HG03520 (cell line): Measurements from ENCODE around the gene ST3GAL3.

Experiments
- ATAC-seq: cut with Tn5 transposase; IDR thresholded peaks from one replicate; pipeline ENCODE4 v1.9.1; 2021; ENCODE audit warnings: mild to moderate bottlenecking, moderate library complexity; ENCODE audit not compliant: unreplicated experiment

ST3GAL3 gene

DNA sequence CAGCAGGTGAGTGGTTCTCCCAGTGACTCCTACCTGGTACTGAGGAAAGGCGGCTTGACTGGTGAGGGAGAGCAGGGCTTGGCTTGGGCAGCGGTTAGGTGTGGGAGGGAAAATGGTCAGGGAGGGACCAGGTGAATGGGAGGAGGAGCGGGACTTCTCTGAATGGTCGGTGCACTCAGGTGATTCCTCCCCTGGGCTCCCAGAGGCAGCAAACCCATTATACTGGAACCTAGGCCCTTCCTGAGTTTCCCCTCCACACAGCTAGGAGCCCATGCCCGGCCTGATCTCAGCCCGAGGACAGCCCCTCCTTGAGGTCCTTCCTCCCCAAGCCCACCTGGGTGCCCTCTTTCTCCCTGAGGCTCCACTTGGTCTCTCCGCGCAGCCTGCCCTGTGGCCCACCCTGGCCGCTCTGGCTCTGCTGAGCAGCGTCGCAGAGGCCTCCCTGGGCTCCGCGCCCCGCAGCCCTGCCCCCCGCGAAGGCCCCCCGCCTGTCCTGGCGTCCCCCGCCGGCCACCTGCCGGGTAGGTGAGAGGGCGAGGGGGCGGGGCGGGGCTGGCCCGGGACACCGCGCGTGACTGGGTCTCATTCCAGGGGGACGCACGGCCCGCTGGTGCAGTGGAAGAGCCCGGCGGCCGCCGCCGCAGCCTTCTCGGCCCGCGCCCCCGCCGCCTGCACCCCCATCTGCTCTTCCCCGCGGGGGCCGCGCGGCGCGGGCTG lies 228.5 kb downstream of the ST3GAL3 start:
- ATAC-seq: no peak

DNA sequence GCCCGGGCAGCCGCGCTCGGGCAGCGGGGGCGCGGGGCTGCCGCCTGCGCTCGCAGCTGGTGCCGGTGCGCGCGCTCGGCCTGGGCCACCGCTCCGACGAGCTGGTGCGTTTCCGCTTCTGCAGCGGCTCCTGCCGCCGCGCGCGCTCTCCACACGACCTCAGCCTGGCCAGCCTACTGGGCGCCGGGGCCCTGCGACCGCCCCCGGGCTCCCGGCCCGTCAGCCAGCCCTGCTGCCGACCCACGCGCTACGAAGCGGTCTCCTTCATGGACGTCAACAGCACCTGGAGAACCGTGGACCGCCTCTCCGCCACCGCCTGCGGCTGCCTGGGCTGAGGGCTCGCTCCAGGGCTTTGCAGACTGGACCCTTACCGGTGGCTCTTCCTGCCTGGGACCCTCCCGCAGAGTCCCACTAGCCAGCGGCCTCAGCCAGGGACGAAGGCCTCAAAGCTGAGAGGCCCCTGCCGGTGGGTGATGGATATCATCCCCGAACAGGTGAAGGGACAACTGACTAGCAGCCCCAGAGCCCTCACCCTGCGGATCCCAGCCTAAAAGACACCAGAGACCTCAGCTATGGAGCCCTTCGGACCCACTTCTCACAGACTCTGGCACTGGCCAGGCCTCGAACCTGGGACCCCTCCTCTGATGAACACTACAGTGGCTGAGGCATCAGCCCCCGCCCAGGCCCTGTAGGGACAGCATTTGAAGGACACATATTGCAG lies 229.3 kb downstream of the ST3GAL3 start:
- ATAC-seq: no peak

DNA sequence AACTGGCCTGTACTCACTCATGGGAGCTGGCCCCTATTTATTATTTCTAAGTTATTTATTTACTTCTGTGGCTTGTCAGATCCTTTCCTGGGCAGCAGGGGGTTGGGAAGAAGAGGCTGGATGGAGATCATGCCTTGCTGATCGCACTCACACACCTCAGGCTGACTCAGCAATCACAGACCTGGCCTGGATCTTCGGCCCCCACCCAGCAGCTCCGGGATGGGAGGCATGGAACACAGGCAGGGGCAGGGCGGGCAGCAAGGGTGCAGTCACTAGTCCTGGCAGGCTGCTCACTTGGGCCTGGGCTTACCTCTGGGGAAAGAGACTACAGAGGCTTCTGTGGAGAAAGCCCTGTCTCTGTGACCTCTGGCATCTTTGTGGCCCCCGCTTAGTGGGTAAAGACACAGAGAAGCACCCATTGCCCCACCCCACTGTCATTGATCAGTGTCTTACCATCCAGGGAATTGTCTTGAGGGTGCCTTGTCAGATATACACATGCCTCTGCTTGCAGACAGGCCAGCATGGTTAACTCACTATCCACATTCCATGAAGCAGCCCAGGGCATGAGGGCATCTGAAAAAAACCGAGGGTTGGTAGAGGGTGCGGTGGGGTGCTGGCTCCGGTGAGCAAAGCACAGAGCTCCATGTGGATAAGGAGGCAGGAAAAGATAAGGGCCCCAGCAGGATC lies 230.0 kb downstream of the ST3GAL3 start:
- no peak for ATAC-seq

DNA sequence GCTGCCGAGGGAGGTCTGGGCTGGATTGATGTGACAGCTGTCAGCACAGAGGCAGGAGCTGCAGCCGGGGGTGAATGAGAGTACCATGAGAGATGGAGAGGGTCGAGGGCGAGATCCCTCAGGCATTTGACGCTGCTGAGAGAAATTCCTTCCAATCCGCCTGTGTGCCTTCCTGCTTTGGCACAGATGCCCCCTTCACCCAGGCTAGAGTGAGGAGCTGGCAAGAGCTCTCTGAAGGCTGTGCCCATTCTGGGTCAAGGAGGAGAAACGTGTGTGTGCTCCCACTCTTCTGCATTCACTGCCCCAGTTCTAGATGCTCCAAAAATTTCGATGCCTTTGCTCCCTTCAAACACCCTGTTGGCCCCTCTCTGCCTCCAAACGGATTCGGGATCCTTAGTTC lies 231.0 kb downstream of the ST3GAL3 start:
- ATAC-seq: no peak

DNA sequence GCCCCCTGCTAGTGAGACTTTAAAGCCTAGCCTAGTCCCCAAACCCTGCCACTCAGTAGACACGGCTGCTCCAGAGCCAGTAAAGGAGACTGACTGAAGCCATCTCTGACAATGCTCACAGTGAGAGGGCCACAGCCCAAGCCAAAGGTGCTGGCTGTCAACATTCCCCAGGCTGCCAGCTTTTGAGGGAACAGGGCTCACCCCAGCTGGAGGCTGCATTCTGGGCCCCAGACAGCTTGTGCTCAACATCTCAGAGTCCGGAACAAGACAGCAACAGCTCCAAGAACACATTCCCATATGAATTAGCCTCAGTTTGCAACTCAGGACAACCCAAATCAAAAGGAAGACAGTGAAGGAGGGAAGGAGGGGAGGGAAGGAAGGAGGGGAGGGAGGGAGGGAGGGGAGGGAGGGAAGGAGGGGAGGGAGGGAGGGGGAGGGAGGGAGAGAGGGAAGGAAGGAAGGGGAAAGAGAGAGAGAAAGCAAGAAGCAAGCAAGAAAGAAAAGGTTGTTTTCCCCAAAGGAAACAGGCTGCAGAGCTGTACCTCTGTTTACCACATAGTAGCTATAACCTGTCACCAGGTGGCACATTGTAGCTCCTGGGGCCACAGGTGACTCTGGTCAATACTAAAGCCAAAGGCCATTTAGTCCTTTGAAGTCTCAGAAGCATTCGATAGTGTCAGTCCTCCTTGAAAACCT lies 231.7 kb downstream of the ST3GAL3 start:
- ATAC-seq: no peak

DNA sequence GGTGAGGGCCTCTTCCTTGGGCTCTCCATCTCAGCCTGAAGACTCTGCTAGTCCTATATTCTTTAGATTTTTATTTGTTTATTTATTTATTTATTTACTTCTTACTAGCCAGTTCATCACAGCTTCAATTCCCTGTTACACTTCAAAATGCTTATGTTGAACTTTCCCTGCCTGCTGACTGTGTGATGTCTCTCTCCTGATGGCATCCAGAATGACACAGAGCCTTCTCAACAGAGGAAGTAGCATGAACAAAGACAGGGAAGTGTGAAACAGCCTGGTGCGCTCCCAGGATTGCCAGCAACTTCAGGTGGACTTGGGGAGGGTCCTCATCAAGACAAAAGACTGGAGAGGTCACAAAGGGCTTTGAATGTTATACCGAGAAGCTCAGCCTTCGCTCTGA lies 235.1 kb downstream of the ST3GAL3 start:
- ATAC-seq: no peak

DNA sequence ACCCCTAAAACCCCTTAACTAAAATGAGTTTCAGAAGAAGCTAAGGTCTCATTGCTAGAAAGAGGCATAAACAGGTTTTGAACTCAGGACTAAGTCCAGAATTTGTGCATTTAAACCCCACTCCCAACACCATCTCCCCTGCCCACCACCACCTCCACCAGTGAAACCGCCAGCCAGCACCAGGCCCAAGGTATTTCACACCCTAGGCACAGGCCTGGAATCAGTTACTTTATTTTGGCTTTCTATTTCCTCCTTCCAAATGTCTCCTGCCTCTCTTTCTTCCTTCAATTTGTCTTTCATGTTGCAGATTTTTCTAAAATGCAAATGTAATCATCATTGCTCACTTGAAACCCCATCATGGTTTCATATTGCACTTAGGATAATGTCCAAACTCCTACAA lies 237.5 kb downstream of the ST3GAL3 start:
- no peak for ATAC-seq

DNA sequence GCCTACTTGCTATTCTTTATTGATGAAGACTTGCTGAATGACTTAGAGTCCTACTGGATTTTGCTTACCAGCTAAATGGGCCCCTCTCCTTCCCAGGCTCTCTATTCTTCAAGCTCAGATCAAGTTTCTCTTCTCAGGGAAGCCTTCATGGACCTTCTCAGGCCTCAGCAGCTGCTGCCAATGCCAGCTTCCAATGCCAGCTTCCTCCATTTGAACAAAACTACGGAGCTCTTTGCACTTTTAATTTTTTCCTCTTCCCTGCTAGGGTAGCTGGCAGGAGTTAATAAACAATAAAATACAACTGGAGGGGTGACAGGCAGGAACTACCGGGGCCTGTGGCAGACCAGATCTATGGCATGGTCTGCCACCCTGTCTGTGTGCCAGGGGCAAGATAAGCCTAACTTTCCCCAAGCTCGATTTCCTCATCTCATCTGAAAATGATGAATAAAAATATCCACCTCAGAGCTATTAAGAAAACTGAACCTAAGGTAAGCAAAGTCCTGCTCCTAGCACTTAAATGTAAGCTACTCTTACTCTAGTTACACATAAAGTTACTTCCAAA lies 238.4 kb downstream of the ST3GAL3 start:
- ATAC-seq: no peak

DNA sequence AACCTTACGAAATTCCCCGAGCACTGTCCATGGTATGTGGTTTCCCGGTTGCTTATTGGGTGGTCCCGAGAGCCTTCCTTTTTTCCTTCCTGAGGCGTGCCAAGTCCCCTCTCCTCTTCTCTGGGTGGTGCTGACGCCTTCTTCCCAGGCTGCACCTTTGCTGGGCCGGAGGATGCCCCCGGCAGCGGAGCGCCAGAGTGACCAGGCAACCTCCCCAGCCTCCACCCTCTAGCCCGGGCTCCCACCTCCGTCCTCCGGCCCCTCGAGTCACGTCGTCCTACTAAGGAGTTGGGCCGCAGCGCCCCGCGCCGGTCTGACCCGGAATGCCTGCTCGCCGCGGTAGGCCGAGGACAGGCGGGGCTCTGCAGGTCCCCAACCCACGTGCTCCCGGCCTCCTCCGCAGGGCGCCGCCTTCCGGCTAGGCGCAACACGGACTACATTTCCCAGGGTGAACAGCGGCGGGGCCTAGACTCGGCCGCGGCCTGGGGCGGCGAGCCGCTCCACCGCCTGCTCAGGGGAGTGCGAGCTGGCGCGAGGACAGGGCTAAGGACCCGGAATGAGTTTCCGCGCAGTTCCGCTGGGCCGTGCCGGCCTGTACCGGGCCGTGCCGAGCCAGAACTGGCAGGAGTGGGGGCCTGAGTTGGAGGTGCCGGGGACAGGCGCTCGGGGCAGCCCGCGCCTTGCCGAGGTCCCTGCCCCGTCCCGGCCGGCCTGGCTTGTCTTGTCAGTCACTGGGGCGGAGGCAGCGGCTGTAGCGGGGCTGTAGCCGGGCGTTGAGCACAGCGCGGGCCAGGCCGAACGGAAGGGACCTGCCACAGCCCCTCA lies 239.1 kb downstream of the ST3GAL3 start, which contains the start of gene IPO13:
Gene IPO13, plus strand, starts transcription at position 715 of the 825 bp plus-strand sequence. CDS start 651 bp downstream, outside the sequence.
- peak; percentile 85 for ATAC-seq

DNA sequence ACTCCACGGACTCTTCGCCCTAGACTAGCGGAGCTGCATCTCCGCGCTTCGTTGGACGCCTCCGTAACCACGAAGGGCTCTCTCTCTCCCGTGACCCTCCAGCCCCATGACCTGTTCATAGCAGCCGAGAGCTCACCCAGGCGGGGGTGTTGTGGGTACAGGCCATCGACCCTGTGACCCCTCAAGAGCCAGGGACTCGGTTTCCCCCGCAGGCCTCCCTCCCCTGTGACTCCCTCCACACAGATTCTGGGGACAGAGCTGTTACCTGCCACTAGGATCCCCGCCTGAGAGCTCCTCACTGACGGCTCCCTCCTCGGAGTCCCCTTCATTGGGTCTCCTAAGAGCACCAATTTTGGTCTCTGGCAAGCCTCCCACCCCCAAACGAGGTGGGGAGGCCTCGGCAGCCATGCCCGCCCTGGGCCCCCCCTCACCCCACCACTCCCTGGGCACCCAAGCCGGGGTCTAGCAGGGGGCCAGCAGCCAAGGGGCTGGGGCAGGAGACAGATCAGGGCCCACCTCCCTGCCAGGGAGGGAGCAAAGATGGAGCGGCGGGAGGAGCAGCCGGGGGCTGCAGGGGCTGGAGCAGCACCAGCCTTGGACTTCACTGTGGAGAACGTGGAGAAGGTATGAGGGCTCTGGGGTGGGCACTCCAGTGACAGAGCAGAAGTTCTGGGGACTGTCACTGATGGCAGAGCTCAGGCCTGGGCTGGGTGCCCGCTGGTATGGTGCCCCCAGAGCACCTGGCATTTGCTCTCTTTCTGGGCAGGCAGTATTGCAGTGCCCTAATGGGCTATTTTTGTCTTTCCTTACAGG lies 239.9 kb downstream of the ST3GAL3 start:
- peak; percentile 12 for ATAC-seq

DNA sequence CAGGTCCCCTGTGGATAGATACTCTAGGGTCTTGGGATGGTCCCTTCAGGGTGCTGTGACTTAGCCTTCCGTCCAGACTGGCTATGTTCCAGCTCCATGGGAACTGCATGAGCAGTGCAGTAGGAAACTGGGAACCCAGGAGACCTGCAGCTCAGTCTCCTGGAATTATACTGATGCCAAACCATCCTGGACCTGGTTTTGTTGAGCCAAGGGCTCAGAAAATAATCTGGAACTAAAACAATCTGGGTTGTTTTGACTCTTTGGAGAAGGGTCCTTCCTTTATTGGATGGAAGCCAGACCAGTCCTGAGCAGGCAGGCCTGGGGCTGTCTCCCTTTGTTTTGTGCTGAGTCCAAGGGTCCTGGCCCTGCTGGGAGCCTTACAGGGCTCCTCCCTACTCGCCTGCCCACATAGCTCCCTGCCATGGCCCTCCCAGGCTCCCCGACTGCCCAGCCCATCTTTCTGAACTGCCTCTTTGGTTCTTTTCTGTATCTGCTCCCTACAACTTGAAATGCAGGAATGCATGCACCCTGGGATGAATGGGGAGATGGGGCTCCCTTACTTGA lies 240.6 kb downstream of the ST3GAL3 start:
- no peak for ATAC-seq

DNA sequence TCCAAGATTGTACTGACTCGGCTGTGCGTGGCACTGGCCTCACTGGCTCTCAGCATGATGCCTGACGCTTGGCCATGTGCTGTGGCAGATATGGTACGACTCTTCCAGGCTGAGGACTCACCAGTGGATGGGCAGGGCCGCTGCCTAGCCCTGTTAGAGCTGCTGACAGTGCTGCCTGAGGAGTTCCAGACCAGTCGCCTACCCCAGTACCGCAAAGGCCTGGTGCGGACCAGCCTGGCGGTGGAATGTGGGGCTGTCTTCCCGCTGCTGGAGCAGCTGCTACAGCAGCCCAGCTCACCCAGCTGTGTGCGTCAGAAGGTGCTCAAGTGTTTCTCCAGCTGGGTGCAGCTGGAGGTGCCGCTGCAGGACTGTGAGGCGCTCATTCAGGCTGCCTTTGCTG lies 242.3 kb downstream of the ST3GAL3 start:
- ATAC-seq: no peak

DNA sequence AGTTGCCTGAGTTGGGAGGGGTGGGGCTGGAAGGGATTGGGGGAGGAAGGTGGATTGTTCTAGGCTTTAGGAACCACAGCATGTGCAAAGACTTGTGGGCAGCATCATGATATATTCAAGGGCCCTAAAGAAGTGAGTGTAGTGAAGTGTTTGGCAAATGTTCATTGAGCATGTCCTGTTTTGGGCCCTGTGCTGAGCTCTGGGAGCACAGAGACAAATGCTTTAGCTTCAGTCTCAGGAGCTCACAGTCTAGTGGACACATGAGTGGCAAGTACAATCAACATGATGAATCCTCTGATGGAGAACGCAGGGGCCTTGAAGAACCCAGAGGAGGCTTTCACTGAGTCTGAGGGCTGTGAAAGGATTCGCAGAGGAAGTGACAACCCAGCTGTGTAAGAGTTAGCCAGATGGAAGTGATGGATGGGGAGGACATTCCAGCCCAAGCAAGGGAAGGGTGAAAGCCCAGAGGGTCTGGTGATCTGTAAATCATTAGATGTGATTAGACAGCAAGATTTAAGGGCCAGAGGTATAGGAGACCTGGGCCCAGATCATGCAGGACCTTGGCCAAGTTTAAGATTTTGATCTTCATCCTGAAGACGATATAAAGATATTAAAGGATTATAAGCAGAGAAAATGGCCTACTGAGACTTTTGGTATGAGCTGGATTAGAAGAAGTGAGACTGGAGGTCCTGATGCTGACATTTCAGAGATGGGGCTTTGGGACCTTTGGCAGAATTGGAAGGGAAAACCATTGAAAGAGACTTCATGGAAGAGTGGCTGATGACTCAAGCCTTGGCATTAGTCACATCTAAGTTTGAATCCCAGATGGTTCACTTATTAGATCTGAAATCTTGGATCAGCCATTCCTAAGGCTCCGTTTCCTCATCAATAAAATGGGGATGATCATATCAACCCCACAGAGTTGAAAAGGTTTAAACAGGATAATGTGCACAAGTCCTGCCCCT lies 244.0 kb downstream of the ST3GAL3 start:
- ATAC-seq: no peak

DNA sequence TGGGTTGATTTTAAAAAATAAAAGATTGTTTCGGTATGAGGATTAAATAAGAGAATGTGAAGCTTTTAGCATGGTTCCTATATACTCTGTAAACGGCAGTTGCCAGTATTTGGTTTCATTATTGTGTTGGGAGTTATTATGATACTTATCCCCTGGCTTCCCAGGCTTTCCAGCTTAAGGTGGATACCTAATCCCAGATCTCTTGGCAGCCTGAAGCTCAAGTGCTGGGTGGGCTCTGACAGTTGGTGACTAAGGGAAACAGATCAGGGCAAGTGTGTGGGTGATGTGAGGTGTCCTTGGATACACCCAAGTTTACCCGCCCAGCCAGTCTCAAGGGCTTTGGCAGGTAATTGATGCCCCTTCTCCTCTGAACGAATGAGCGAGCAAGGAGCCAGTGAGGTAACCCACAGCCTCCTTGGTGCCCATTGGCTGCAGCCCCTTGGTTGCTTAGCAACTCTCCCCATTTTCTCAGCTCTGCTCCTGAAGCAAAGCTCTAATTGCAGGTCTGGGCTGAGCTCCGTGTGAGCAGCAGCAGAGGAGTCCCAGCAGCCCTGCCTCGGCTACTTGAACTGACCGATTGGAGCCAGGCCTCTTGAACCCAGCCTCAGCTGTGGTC lies 245.5 kb downstream of the ST3GAL3 start:
- no peak for ATAC-seq

DNA sequence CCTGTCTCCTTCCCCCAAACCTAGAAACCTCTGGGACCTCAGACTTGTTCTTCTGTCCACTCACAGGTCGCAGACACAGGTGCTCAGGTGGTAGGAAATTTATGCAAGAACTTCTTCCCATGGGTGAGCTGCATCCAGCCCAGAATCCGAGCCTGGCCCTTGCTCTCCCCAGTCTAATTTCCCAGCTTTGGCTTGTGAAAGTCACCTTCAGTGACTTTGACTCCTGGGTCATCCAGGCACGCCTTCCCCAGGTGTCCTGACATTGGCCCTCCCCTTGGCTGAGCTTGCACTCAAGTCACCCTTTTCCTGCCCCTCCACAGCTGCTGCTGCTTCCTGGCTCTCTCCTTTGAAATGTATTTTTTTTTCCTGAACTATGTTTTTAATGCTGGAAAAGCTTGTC lies 246.0 kb downstream of the ST3GAL3 start:
- no peak for ATAC-seq

DNA sequence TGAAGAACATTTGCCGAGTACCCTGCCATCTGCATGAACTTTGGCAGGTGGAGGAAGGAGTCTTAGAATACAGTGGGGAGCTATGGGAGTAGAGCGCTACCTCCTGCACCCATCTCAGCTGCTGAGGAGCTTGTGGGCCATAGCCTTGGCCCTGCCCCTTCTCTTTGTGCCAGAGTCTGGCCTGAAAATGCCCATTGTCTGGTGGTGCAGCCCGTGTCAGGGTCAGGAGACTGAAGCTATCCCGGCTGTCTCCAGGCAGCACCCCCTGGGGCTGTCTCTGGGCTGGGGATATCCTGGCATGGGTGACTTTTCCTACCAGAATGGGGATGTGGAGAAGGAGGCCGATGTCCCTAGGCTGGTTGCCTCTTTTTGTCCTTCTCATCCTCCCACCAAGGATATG lies 246.7 kb downstream of the ST3GAL3 start:
- no peak for ATAC-seq

DNA sequence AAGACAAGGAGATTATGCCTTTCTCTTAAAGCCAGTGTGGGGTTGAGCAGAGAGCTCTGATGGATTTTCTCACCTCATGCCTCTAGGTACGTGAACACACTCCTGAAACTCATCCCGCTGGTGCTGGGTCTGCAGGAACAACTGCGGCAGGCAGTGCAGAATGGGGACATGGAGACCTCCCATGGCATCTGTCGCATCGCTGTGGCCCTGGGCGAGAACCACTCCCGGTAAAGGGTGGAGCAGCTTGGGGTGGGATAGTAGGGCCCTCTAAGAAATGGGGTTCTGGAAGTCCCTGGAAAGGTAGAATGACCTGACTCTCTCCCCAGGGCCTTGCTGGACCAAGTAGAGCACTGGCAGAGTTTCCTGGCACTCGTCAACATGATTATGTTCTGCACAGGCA lies 248.9 kb downstream of the ST3GAL3 start:
- ATAC-seq: no peak
